ENCODE data around the gene MGAT2. TPM values are rescaled to one million over a fixed set of nuclear protein-coding genes. Genes with fewer than 3 reads are reported as not detected.
"Not testable (repeated sequence)": the region's sequence is repeated elsewhere in the genome, so short reads cannot be mapped to it uniquely, and the experiment has no call there.

MGAT2 gene
- polyA plus RNA-seq, 1 donor: 22.4 TPM

- DNase-seq: no peak
Observed at GRCh38 chr14:49612671-49613070, 7.9 kb upstream of the MGAT2 start.

- no peak for DNase-seq
Observed at GRCh38 chr14:49614196-49614595, 6.4 kb upstream of the MGAT2 start.

GRCh38 chr14:49615776-49616175 is 4.8 kb upstream of the MGAT2 start:
- DNase-seq: no peak

- DNase-seq: no peak
Observed at GRCh38 chr14:49617852-49618519, 2.6 kb upstream of the MGAT2 start.

GRCh38 chr14:49619273-49619672 is 1.3 kb upstream of the MGAT2 start:
- DNase-seq: not testable (repeated sequence)

- DNase-seq: no peak
Observed at GRCh38 chr14:49619730-49620129, 869 bp upstream of the MGAT2 start.

- DNase-seq: peak; percentile 56
Observed at GRCh38 chr14:49621114-49621881, 699 bp downstream of the MGAT2 start.

GRCh38 chr14:49622022-49622607 is 1.5 kb downstream of the MGAT2 start:
- DNase-seq: no peak

- no peak for DNase-seq
Observed at GRCh38 chr14:49623387-49623786, 2.8 kb downstream of the MGAT2 start.

GRCh38 chr14:49623941-49624839 is 3.6 kb downstream of the MGAT2 start:
- no peak for DNase-seq

- DNase-seq: peak; percentile 96
Observed at GRCh38 chr14:49633640-49634546, 13.3 kb downstream of the MGAT2 start.

GRCh38 chr14:49634547-49635334 is 14.1 kb downstream of the MGAT2 start, which contains the start of gene DNAAF2:
Gene DNAAF2, minus strand, starts transcription at chr14:49635244. Its CDS starts 95 bp downstream, at chr14:49635149.
- DNase-seq: peak; percentile 79

- no peak for DNase-seq
Observed at GRCh38 chr14:49636866-49637265, 16.3 kb downstream of the MGAT2 start.

- no peak for DNase-seq
Observed at GRCh38 chr14:49637534-49638078, 17.0 kb downstream of the MGAT2 start.

GRCh38 chr14:49640540-49641417 is 20.2 kb downstream of the MGAT2 start:
- DNase-seq: no peak

GRCh38 chr14:49641697-49642129 is 21.1 kb downstream of the MGAT2 start:
- no peak for DNase-seq

GRCh38 chr14:49642163-49642562 is 21.6 kb downstream of the MGAT2 start:
- DNase-seq: no peak

- DNase-seq: no peak
Observed at GRCh38 chr14:49653508-49653907, 32.9 kb downstream of the MGAT2 start.

- DNase-seq: no peak
Observed at GRCh38 chr14:49654511-49654910, 33.9 kb downstream of the MGAT2 start.
